GM18873 (cell line): ENCODE results near the gene C5orf22.
A peak's percentile ranks its signal among the peaks of the same experiment; 100 is the strongest.
"Not testable (repeated sequence)": the region's sequence is repeated elsewhere in the genome, so short reads cannot be mapped to it uniquely, and the experiment has no call there.

Experiments used
- ATAC-seq: cut with Tn5 transposase; IDR thresholded peaks from one replicate; pipeline ENCODE4 v1.9.1; 2021; ENCODE audit warnings: mild to moderate bottlenecking, moderate library complexity, moderate number of reproducible peaks; ENCODE audit not compliant: unreplicated experiment, low FRiP score

Gene C5orf22

DNA sequence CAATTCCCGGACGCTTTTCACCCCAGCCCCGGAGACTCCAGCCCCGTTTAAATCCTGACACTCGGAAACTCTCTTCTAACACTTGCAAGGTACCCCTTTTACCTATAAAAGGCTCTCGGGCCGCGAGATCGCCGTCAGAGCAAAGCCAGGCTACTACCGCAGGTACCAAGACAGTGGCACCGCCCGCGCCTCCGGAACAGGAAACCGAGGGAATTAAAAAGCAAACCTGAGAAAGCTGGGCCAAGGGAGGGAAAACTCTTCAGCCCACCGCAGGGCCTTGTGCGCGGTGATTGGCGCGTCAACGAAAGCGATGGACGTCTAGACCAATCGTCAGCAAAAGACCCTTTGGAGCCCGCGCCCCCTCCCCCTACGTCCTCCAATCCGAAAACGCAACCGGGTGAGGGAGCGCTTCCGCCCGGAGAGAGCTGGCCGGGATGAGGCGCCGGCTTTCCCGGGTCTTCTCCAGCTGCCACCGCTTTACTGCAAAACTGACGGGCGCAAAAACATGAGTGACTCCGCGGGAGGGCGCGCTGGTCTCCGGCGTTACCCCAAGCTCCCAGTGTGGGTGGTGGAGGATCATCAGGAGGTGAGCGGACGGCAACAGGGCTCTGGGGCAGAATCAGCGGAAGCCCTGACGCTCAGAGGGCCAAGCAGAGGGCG lies at the start of gene C5orf22, which contains the start of gene DROSHA:
Gene C5orf22 (plus strand): TSS at position 414 of the 660 bp plus-strand sequence. CDS start 92 bp downstream, at position 506.
Gene DROSHA (minus strand): TSS at position 206 of the 660 bp plus-strand sequence. CDS start 3,034 bp downstream, outside the sequence.
- ATAC-seq: peak; percentile 93

DNA sequence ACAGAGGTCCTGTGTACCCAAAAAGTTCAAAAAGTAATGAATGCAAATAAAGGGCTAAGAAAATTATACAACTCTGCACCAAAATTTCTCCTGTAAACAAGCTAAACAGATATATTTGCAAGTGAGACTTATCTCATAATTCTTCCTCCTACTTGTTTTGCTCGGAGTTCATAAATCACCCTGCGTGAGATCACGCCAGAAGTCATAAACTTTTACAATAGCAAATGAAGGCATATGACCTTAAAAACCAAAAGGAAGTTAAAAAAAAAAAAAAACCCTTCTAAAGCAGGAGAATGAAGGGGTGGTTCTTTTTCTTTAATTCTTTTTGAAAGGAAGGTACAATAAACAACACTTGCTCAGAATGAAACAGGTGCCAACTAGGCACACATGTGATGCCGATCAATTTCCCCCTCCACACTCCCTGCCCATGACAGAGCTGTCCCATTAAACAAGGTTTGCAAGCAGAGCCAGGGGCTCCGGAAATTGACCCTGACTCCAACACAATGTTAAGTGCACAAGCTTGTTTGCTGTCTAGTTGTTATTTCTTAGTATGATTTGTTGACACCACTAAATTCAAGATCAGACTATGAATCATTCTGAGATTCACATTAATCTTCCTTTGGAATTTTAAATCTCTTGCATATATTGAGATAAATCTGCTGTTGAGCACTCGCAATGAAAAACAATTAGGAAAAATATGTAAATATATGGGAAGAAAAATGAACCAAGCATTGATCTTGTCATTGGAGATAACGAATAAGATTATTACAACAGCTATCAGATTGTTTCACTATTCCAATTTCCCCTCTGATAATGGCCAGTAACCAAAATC lies 46.5 kb upstream of the C5orf22 start:
- no peak for ATAC-seq

DNA sequence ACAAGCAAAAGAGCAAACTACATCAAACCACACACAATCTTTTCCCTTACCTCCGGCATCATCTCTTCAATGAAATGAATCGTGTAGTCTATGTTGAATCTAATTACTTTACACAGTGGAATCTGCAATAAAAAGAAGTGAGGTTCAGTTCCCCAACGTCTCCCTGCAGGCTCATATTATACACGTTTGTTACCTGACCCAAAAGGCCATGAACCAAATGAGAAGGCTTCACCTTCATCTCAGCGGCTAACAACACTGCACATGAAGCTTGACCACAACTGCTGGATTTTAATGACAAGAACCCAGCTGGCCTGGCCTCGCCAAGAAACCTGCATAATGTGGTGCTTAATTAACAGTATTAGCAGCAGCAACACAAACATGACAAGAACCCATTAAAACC lies 45.7 kb upstream of the C5orf22 start:
- no peak for ATAC-seq

- ATAC-seq: no peak
These were observed 44.6 kb upstream of the C5orf22 start for GRCh38 chr5:31487506-31487905.

- ATAC-seq: no peak
These were observed 39.2 kb upstream of the C5orf22 start for GRCh38 chr5:31492869-31493268.

DNA sequence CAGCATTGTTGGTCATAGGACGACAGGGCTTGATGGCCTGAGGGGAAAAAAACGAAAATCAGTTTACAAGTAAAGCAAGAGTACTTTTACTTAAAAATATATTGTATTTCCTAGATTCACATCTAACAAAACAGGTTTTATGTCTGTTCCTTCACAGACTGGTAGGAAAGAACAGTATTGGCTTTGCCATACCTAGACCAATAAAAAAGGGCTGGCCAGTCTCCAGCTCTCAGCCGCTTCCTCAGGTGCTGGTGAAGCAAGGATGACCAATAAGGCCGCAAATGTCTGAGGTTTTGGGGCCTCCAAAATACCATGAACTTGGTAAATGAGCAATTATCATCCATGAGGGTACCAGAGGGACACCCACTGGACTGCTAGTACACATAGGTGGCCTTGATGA lies 36.8 kb upstream of the C5orf22 start:
- no peak for ATAC-seq

GRCh38 chr5:31496301-31496700 lies 35.8 kb upstream of the C5orf22 start:
- ATAC-seq: no peak

GRCh38 chr5:31496891-31497290 lies 35.2 kb upstream of the C5orf22 start:
- ATAC-seq: no peak

DNA sequence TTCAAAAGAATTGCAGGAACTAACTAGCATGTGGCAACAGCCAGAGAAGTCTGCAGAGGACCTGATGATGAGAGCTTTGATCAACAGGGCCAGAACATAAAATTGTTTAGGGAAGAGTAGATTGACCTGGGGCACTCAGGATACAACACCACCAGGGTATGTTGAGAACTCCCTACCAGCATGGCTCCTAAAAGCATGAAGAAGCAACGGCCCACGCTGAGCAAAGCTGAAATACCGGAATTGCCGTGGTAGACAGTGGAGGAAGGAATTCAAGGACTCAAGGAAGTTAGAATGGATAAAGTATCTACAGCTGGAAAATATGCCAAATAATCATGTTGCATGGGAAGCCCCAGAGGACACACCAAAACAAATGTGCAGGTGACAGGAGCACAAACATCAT lies 31.8 kb upstream of the C5orf22 start:
- ATAC-seq: no peak

GRCh38 chr5:31502506-31502905 lies 29.6 kb upstream of the C5orf22 start:
- ATAC-seq: no peak

DNA sequence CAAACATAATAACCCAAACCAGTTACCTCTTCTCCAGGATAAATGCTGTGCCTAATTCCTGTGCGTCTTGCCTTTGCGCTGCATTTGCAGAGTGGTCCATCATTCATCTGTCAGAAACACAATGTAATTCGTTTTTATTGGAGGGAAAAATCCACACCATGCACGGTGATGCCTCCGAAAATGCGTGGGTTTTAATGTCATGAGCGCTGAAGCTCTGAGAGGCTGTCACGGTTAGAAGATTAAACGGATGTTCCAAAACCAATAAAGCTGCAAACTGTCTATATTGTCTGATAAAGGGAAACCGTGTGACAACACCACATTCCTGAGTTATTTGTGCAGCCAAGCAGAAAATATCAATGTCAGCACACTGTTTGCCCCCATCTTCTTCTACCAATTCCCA lies 27.6 kb upstream of the C5orf22 start:
- no peak for ATAC-seq

DNA sequence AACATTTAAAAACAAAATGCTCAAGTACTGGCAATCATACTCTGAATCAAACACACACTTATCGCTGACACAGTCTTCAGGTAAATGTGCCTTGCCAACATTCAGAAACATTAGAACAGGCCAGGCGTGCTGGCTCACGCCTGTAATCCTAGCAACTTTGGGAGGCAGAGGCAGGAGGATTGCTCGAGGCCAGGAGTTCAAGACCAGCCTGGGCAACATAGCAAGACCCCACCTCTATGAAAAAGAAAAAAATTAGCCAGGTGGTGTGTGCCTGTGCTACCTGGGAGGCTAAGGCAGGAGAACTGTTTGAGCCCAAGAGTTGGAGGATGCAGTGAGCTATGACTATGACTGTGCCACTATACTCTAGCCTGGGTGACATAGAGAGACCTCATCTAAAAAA lies 20.8 kb upstream of the C5orf22 start:
- ATAC-seq: no peak

DNA sequence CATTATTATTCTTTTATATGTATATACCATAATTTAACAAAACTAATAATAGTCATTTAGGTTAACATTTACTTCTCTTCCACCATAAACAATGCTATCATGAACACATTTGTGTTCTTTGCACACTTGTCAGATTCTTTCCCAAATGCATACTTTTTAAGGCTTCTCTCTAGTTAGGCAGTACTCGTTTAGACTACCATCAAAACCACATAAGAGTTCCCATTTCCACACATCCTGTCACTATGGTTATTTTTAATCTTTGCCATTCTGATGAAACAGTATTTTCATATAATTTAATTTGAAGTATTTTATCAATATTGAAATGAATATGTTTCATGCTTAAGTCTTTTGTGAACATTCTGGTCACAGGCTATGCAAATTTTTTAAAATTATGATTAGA lies 15.3 kb upstream of the C5orf22 start:
- ATAC-seq: no peak

DNA sequence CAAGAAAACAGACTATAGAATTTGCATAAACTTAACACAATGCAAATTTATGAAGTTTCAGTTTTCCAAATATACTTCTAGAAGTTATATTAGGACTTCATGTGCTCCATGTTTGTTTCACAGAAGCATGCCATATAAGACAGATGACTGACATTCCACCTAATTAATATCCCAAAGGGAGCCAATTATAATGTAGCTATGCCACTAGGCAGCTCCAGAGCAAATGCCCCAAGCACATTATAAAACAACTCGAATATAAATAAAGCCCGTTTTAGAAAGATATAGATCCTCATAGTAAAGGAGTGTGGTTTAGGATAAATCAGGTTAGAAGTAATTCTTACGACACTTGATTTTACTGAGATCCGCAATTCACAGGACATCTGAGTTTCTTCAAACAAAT lies 9.1 kb upstream of the C5orf22 start:
- no peak for ATAC-seq

GRCh38 chr5:31530541-31531265 lies 1.4 kb upstream of the C5orf22 start:
- no peak for ATAC-seq

- ATAC-seq: peak; percentile 15
These were observed 586 bp upstream of the C5orf22 start for GRCh38 chr5:31531543-31531887.

DNA sequence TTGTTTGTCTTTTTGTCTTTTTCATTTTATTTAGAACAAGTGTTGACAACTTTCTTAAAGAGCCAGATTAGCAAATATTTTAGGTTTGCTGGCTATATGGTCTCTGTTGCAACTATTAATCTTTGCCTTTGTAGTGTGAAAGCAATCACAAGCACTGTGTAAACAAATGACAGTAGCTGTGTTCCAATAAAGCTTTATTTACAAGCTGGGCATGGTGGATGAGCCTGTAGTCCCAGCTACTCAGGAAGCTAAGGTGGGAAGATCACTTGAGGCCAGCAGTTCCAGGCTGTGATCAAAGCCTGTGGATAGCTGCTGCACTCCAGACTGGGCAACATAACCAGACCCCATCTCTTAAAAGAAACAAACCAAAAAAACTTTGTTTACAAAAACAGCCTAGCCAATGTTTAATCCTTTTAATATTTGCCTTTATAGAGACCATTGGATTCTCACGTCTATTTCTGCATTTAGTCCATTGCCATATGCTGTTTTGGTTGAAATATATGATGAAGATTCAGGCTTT lies 2.5 kb downstream of the C5orf22 start:
- no peak for ATAC-seq

GRCh38 chr5:31536873-31537272 lies 4.8 kb downstream of the C5orf22 start:
- ATAC-seq: no peak

DNA sequence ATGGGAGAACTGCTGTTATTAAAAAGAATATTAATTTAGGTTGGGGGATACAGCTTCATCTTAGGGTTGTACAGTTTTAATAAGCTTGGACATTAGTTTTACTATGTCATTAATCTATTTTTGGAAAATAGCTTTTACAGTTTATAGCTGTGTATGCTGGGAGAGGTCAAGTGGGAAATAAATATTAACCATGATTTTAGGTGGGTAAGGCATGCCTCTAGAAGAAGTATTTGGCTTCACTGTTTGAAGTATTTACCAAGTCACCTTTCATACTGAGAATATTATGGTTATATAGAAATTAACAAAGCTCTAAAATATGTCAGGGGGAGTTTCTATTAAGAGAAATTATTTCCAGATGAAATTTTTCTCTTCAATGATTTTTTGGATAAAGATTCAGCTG lies 5.2 kb downstream of the C5orf22 start:
- no peak for ATAC-seq

GRCh38 chr5:31537851-31538250 lies 5.8 kb downstream of the C5orf22 start:
- no peak for ATAC-seq

GRCh38 chr5:31549114-31549513 lies 17.0 kb downstream of the C5orf22 start:
- ATAC-seq: not testable (repeated sequence)
